Neural crest cell (in vitro differentiated cells): ENCODE data around the gene IPO5. TPM values are rescaled to one million over a fixed set of nuclear protein-coding genes. Genes with fewer than 3 reads are reported as not detected.

Experiments
- DNase-seq: peaks from one replicate; pipeline ENCODE4 v3.0.0; 2021; ENCODE audit warnings: low read depth, mixed read lengths, low spot score
- H3K27ac Mint-ChIP-seq: one replicate; pipeline ENCODE4 v1.8.0; 2021; ENCODE audit warnings: mild to moderate bottlenecking, mixed read lengths; ENCODE audit not compliant: unreplicated experiment
- H3K27me3 Mint-ChIP-seq: 2 replicates; pipeline ENCODE4 v1.8.0; 2021; ENCODE audit warnings: low read depth, mild to moderate bottlenecking, mixed read lengths
- H3K36me3 Mint-ChIP-seq: 2 replicates; pipeline ENCODE4 v1.8.0; 2021; ENCODE audit warnings: low read depth, mild to moderate bottlenecking, mixed read lengths
- H3K4me1 Mint-ChIP-seq: 2 replicates; pipeline ENCODE4 v1.8.0; 2021; ENCODE audit warnings: mixed read lengths
- H3K4me3 Mint-ChIP-seq: one replicate; pipeline ENCODE4 v1.8.0; 2021; ENCODE audit warnings: mild to moderate bottlenecking, mixed read lengths
- H3K9me3 Mint-ChIP-seq: 2 replicates; pipeline ENCODE4 v1.8.0; 2021; ENCODE audit warnings: mixed read lengths
- long read RNA-seq: library from polyadenylated mRNA; unstranded; transcript quantifications from one replicate; pipeline ENCODE4 v2.0.0, GENCODE V29; 2020
- total RNA-seq: library from RNA; stranded (reverse); gene quantifications from 2 replicates; pipeline ENCODE4 v1.2.1, GENCODE V29; 2021
- TF ChIP-seq, protein P1 (sequence below): fragments of 200-600 bp; sonication (generic); conservative IDR thresholded peaks from 2 replicates; pipeline ENCODE4 v1.5.0; 2021; ENCODE audit warnings: antibody characterized with exemption, mild to moderate bottlenecking

Gene IPO5
- 249 and 251 TPM in 2 replicates for total RNA-seq
- long read RNA-seq, transcript IPO5-222 (26 exons, 3,419 nt): major isoform, 258 of 427 reads
- long read RNA-seq, partial matches to known transcripts: 153 of 427 reads
- long read RNA-seq, other reads (novel, unspliced or antisense): 12 of 427 reads

DNA sequence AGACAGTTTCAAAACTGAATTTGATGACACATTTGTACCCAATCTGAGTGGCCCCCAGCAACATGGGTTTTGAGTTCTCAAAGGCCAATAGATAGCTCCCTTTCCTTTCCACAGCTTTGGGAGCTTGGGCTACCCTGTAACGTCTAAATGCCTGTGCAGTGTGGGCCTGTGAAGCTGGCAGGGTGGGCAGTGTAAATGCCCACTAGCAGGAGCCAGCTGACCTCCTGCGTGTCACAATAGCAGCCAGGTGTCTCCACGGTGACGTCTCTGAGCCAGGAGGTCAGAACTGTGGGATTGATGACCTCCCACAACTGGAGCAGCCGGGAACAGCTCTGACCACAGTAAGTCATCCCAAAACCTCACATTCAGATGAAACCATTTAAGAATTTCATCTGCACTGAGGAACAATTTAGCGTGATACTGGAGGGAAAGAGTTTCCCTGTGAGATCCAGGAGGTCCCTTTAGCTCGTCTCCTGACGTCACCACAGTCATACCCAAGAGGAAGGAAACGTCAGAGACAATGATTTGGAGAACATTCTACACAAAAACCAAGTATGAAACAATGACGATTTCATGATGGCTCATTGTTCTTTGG is at the start of gene IPO5:
TSS of gene IPO5 (plus strand) at position 300 of the 595 bp plus-strand sequence. CDS start 23,022 bp downstream, outside the sequence.
- H3K27ac Mint-ChIP-seq: no peak within 1 kb of the TSS
- H3K9me3 Mint-ChIP-seq: peaks cover 4% of the 10 kb centered on the region
- TF ChIP-seq, protein P1, sequence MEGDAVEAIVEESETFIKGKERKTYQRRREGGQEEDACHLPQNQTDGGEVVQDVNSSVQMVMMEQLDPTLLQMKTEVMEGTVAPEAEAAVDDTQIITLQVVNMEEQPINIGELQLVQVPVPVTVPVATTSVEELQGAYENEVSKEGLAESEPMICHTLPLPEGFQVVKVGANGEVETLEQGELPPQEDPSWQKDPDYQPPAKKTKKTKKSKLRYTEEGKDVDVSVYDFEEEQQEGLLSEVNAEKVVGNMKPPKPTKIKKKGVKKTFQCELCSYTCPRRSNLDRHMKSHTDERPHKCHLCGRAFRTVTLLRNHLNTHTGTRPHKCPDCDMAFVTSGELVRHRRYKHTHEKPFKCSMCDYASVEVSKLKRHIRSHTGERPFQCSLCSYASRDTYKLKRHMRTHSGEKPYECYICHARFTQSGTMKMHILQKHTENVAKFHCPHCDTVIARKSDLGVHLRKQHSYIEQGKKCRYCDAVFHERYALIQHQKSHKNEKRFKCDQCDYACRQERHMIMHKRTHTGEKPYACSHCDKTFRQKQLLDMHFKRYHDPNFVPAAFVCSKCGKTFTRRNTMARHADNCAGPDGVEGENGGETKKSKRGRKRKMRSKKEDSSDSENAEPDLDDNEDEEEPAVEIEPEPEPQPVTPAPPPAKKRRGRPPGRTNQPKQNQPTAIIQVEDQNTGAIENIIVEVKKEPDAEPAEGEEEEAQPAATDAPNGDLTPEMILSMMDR: no peak
- no peak within 1 kb of the TSS for H3K4me3 Mint-ChIP-seq
- peaks cover 2% of the 10 kb centered on the region for H3K36me3 Mint-ChIP-seq
- DNase-seq: no peak
- no peaks in the 10 kb centered on the region for H3K27me3 Mint-ChIP-seq
- H3K4me1 Mint-ChIP-seq: no peaks in the 10 kb centered on the region

DNA sequence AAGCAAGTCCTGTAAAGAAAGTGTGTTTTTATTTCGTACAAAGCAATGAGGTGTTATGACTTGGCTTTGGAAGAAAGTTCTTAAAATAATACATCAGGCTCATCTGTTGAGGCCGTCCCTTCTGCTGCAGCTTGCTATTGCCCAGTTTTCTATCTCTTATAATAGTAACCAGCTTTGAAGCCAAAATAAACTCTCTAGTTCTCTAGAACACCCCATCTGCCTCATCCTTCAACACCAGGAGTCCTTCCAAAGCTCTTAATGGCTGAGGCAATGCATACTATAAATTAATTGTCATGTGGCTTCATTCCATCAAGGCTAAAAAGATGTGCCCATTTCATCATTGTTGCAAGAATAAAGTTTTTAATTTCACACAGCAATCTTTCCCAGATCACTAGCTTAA is 49.4 kb upstream of the IPO5 start:
- no peaks in the 10 kb centered on the region for H3K4me1 Mint-ChIP-seq
- H3K4me3 Mint-ChIP-seq: no peak overlapping the region
- no peaks in the 10 kb centered on the region for H3K36me3 Mint-ChIP-seq
- H3K27me3 Mint-ChIP-seq: no peaks in the 10 kb centered on the region
- TF ChIP-seq, protein P1: no peak
- no peak for DNase-seq
- no peaks in the 10 kb centered on the region for H3K9me3 Mint-ChIP-seq
- H3K27ac Mint-ChIP-seq: no peak overlapping the region

DNA sequence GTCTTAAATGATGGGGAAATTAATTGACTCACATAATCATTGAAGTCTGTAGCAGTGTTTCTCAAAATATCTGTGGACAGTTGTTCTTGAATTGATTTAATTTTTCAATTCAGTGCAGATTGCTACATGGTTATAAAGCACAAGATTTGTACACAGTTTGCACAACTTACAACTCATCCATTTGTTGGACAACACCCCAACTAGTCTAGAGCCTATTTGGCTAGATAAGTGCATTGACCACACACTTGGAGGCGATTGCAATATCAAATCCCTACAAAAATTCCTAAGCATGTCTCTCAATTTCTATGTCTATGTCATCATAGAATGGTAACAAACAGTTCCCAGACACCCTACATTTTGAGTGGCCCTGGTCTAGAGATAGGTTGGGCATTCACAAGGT is 48.0 kb upstream of the IPO5 start:
- Mint-ChIP-seq H3K4me1 (no peaks in the 10 kb centered on the region), H3K9me3 (peaks cover 1% of the 10 kb centered on the region), H3K27ac (no peak overlapping the region), H3K36me3 (no peaks in the 10 kb centered on the region), H3K27me3 (no peaks in the 10 kb centered on the region), H3K4me3 (no peak overlapping the region)
- TF ChIP-seq, protein P1: no peak
- no peak for DNase-seq

GRCh38 chr13:97911311-97912138 is 42.0 kb upstream of the IPO5 start:
- no peaks in the 10 kb centered on the region for H3K4me1 Mint-ChIP-seq
- H3K4me3 Mint-ChIP-seq: no peak overlapping the region
- no peaks in the 10 kb centered on the region for H3K27me3 Mint-ChIP-seq
- no peak overlapping the region for H3K27ac Mint-ChIP-seq
- TF ChIP-seq, protein P1: peak; percentile 46
- DNase-seq: no peak
- peaks cover 11% of the 10 kb centered on the region for H3K9me3 Mint-ChIP-seq
- no peaks in the 10 kb centered on the region for H3K36me3 Mint-ChIP-seq

GRCh38 chr13:97912139-97912535 is 41.3 kb upstream of the IPO5 start:
- H3K4me3 Mint-ChIP-seq: no peak overlapping the region
- TF ChIP-seq, protein P1: no peak
- no peaks in the 10 kb centered on the region for H3K27me3 Mint-ChIP-seq
- H3K27ac Mint-ChIP-seq: no peak overlapping the region
- no peaks in the 10 kb centered on the region for H3K4me1 Mint-ChIP-seq
- H3K36me3 Mint-ChIP-seq: no peaks in the 10 kb centered on the region
- H3K9me3 Mint-ChIP-seq: peaks cover 11% of the 10 kb centered on the region
- DNase-seq: no peak
